ENCODE results near the gene MYT1. TPM values are rescaled to one million over a fixed set of nuclear protein-coding genes. Genes with fewer than 3 reads are reported as not detected.
"Not testable (repeated sequence)": the region's sequence is repeated elsewhere in the genome, so short reads cannot be mapped to it uniquely, and the experiment has no call there.

The MYT1 gene
- total and polyA plus RNA-seq, 9 donors = 0.04 to 0.30 (median 0.09) TPM

GRCh38 chr20:64169091-64169560 is 4.9 kb downstream of the MYT1 start:
- WGBS (ENCODE audit: insufficient coverage) = 68% methylated on average over 10 of the region's 10 CpGs
- DNase-seq = no peak

GRCh38 chr20:64171211-64171610 is 7.0 kb downstream of the MYT1 start:
- Histone ChIP-seq H3K27me3 (ENCODE audit: control insufficient read depth, insufficient read depth, low read length) (peaks cover 13% of the 10 kb centered on the region), H3K27ac (ENCODE audit: low read length) (no peak overlapping the region), H3K4me3 (ENCODE audit: low read length) (no peak overlapping the region), H3K9me3 (replicated peaks; ENCODE audit: control insufficient read depth, low read depth, low read length) (no peaks in the 10 kb centered on the region), H3K36me3 (ENCODE audit: control insufficient read depth, insufficient read depth, low read length) (no peaks in the 10 kb centered on the region), H3K4me1 (ENCODE audit: control insufficient read depth, insufficient read depth, low read length) (no peaks in the 10 kb centered on the region)
- 84% methylated on average over 8 of the region's 8 CpGs for WGBS (ENCODE audit: insufficient coverage)
- DNase-seq = no peak

More at GRCh38 chr20:64169091-64169560, 4.9 kb downstream of the MYT1 start:
- no peak overlapping the region for H3K4me3 ChIP-seq (ENCODE audit: low read length)
- no peaks in the 10 kb centered on the region for H3K4me1 ChIP-seq (ENCODE audit: control insufficient read depth, insufficient read depth, low read length)
- peaks cover 25% of the 10 kb centered on the region for H3K27me3 ChIP-seq (ENCODE audit: control insufficient read depth, insufficient read depth, low read length)
- no peaks in the 10 kb centered on the region for H3K36me3 ChIP-seq (ENCODE audit: control insufficient read depth, insufficient read depth, low read length)
- H3K27ac ChIP-seq (ENCODE audit: low read length) = no peak overlapping the region
- no peaks in the 10 kb centered on the region for H3K9me3 ChIP-seq (replicated peaks; ENCODE audit: control insufficient read depth, low read depth, low read length)

- no peaks in the 10 kb centered on the region for H3K4me1 ChIP-seq (ENCODE audit: control insufficient read depth, insufficient read depth, low read length)
- peaks cover 7% of the 10 kb centered on the region for H3K27me3 ChIP-seq (ENCODE audit: control insufficient read depth, insufficient read depth, low read length)
- no peaks in the 10 kb centered on the region for H3K36me3 ChIP-seq (ENCODE audit: control insufficient read depth, insufficient read depth, low read length)
- no peak overlapping the region for H3K27ac ChIP-seq (ENCODE audit: low read length)
- no peaks in the 10 kb centered on the region for H3K9me3 ChIP-seq (replicated peaks; ENCODE audit: control insufficient read depth, low read depth, low read length)
- WGBS (ENCODE audit: insufficient coverage) = 81% methylated on average over 2 of the region's 4 CpGs
- DNase-seq = no peak
- H3K4me3 ChIP-seq (ENCODE audit: low read length) = no peak overlapping the region
Measured at GRCh38 chr20:64173116-64173515, 8.9 kb downstream of the MYT1 start.

- Histone ChIP-seq H3K27me3 (ENCODE audit: control insufficient read depth, insufficient read depth, low read length) (peaks cover 7% of the 10 kb centered on the region), H3K36me3 (ENCODE audit: control insufficient read depth, insufficient read depth, low read length) (no peaks in the 10 kb centered on the region), H3K27ac (ENCODE audit: low read length) (no peak overlapping the region), H3K4me3 (ENCODE audit: low read length) (no peak overlapping the region), H3K9me3 (replicated peaks; ENCODE audit: control insufficient read depth, low read depth, low read length) (no peaks in the 10 kb centered on the region), H3K4me1 (ENCODE audit: control insufficient read depth, insufficient read depth, low read length) (no peaks in the 10 kb centered on the region)
- DNase-seq = no peak
- WGBS (ENCODE audit: insufficient coverage) = 34% methylated on average over 6 of the region's 11 CpGs
Measured at GRCh38 chr20:64176551-64176950, 12.3 kb downstream of the MYT1 start.

GRCh38 chr20:64176971-64177370 is 12.7 kb downstream of the MYT1 start:
- Histone ChIP-seq H3K4me1 (ENCODE audit: control insufficient read depth, insufficient read depth, low read length) (no peaks in the 10 kb centered on the region), H3K27ac (ENCODE audit: low read length) (no peak overlapping the region), H3K27me3 (ENCODE audit: control insufficient read depth, insufficient read depth, low read length) (peaks cover 7% of the 10 kb centered on the region), H3K36me3 (ENCODE audit: control insufficient read depth, insufficient read depth, low read length) (no peaks in the 10 kb centered on the region), H3K4me3 (ENCODE audit: low read length) (no peak overlapping the region), H3K9me3 (replicated peaks; ENCODE audit: control insufficient read depth, low read depth, low read length) (no peaks in the 10 kb centered on the region)
- no peak for DNase-seq
- WGBS (ENCODE audit: insufficient coverage) = no CpG with 5 or more reads among the region's 2 CpGs

GRCh38 chr20:64177384-64177783 is 13.1 kb downstream of the MYT1 start:
- DNase-seq = peak; percentile 14
- Histone ChIP-seq H3K27me3 (ENCODE audit: control insufficient read depth, insufficient read depth, low read length) (peaks cover 7% of the 10 kb centered on the region), H3K36me3 (ENCODE audit: control insufficient read depth, insufficient read depth, low read length) (no peaks in the 10 kb centered on the region)

GRCh38 chr20:64177787-64178186 is 13.5 kb downstream of the MYT1 start:
- no peak for DNase-seq
- Histone ChIP-seq H3K4me1 (ENCODE audit: control insufficient read depth, insufficient read depth, low read length) (no peaks in the 10 kb centered on the region), H3K9me3 (replicated peaks; ENCODE audit: control insufficient read depth, low read depth, low read length) (no peaks in the 10 kb centered on the region), H3K27ac (ENCODE audit: low read length) (no peak overlapping the region), H3K27me3 (ENCODE audit: control insufficient read depth, insufficient read depth, low read length) (peaks cover 7% of the 10 kb centered on the region), H3K36me3 (ENCODE audit: control insufficient read depth, insufficient read depth, low read length) (no peaks in the 10 kb centered on the region), H3K4me3 (ENCODE audit: low read length) (no peak overlapping the region)
- 81% methylated on average over 3 of the region's 4 CpGs for WGBS (ENCODE audit: insufficient coverage)

More at GRCh38 chr20:64177384-64177783, 13.1 kb downstream of the MYT1 start:
- no peaks in the 10 kb centered on the region for H3K4me1 ChIP-seq (ENCODE audit: control insufficient read depth, insufficient read depth, low read length)
- WGBS (ENCODE audit: insufficient coverage) = no CpG with 5 or more reads among the region's 8 CpGs
- H3K4me3 ChIP-seq (ENCODE audit: low read length) = no peak overlapping the region
- no peak overlapping the region for H3K27ac ChIP-seq (ENCODE audit: low read length)
- H3K9me3 ChIP-seq (replicated peaks; ENCODE audit: control insufficient read depth, low read depth, low read length) = no peaks in the 10 kb centered on the region

GRCh38 chr20:64178925-64179324 is 14.7 kb downstream of the MYT1 start:
- not testable (repeated sequence) for DNase-seq; H3K27ac ChIP-seq (ENCODE audit: low read length); H3K4me3 ChIP-seq (ENCODE audit: low read length); H3K9me3 ChIP-seq (replicated peaks; ENCODE audit: control insufficient read depth, low read depth, low read length); H3K27me3 ChIP-seq (ENCODE audit: control insufficient read depth, insufficient read depth, low read length); H3K4me1 ChIP-seq (ENCODE audit: control insufficient read depth, insufficient read depth, low read length); H3K36me3 ChIP-seq (ENCODE audit: control insufficient read depth, insufficient read depth, low read length)
- 91% methylated on average over 18 of the region's 20 CpGs for WGBS (ENCODE audit: insufficient coverage)

- no peaks in the 10 kb centered on the region for H3K36me3 ChIP-seq (ENCODE audit: control insufficient read depth, insufficient read depth, low read length)
- H3K9me3 ChIP-seq (replicated peaks; ENCODE audit: control insufficient read depth, low read depth, low read length) = no peaks in the 10 kb centered on the region
- no peak overlapping the region for H3K27ac ChIP-seq (ENCODE audit: low read length)
- DNase-seq = no peak
- H3K4me1 ChIP-seq (ENCODE audit: control insufficient read depth, insufficient read depth, low read length) = no peaks in the 10 kb centered on the region
- peaks cover 6% of the 10 kb centered on the region for H3K27me3 ChIP-seq (ENCODE audit: control insufficient read depth, insufficient read depth, low read length)
- no peak overlapping the region for H3K4me3 ChIP-seq (ENCODE audit: low read length)
- 94% methylated on average over 6 of the region's 6 CpGs for WGBS (ENCODE audit: insufficient coverage)
Measured at GRCh38 chr20:64179805-64180204, 15.6 kb downstream of the MYT1 start.

- Histone ChIP-seq H3K36me3 (ENCODE audit: control insufficient read depth, insufficient read depth, low read length) (no peaks in the 10 kb centered on the region), H3K4me1 (ENCODE audit: control insufficient read depth, insufficient read depth, low read length) (no peaks in the 10 kb centered on the region), H3K27me3 (ENCODE audit: control insufficient read depth, insufficient read depth, low read length) (peaks cover 6% of the 10 kb centered on the region), H3K9me3 (replicated peaks; ENCODE audit: control insufficient read depth, low read depth, low read length) (no peaks in the 10 kb centered on the region), H3K4me3 (ENCODE audit: low read length) (no peak overlapping the region), H3K27ac (ENCODE audit: low read length) (no peak overlapping the region)
- WGBS (ENCODE audit: insufficient coverage) = 69% methylated on average over 3 of the region's 7 CpGs
- no peak for DNase-seq
Measured at GRCh38 chr20:64180673-64181072, 16.4 kb downstream of the MYT1 start.

GRCh38 chr20:64181391-64181790 is 17.1 kb downstream of the MYT1 start:
- H3K4me1 ChIP-seq (ENCODE audit: control insufficient read depth, insufficient read depth, low read length) = no peaks in the 10 kb centered on the region
- no peaks in the 10 kb centered on the region for H3K36me3 ChIP-seq (ENCODE audit: control insufficient read depth, insufficient read depth, low read length)
- peaks cover 5% of the 10 kb centered on the region for H3K27me3 ChIP-seq (ENCODE audit: control insufficient read depth, insufficient read depth, low read length)
- H3K27ac ChIP-seq (ENCODE audit: low read length) = no peak overlapping the region
- H3K4me3 ChIP-seq (ENCODE audit: low read length) = no peak overlapping the region
- WGBS (ENCODE audit: insufficient coverage) = 76% methylated on average over 4 of the region's 5 CpGs
- DNase-seq = no peak
- H3K9me3 ChIP-seq (replicated peaks; ENCODE audit: control insufficient read depth, low read depth, low read length) = no peaks in the 10 kb centered on the region

All from muscle of leg (tissue), 11 donors.